Natural killer cell treated with Interleukin-12 subunit alpha and Interleukin-12 subunit beta and Interleukin-15 and Interleukin-18, amount 100 ng/mL, for 72 hours (primary cell): ENCODE measurements around the gene RPS6KA1. TPM values are rescaled to one million over a fixed set of nuclear protein-coding genes. Genes with fewer than 3 reads are reported as not detected.

Experiments
- ATAC-seq, 2 donors: fragments of 150-1000 bp; cut with Tn5 transposase in 1 of 2; sonication (Bioruptor Pico), chemical (Tn5 transposase) in 1 of 2; 2 replicates each; pipeline ENCODE4 v1.10.0; 2021
- DNase-seq: peaks from one replicate; pipeline ENCODE4 v3.0.0; 2022; ENCODE audit warnings: low spot score
- H3K27ac Mint-ChIP-seq, 2 donors: 1 replicate in 1 of 2; 2 replicates in 1 of 2; pipeline ENCODE4 v1.8.0; 2022; ENCODE audit warnings: mixed read lengths in 2 of 2, mild to moderate bottlenecking in 1 of 2, moderate library complexity in 1 of 2
- H3K27me3 Mint-ChIP-seq, 2 donors: 1 replicate in 1 of 2; 2 replicates in 1 of 2; pipeline ENCODE4 v1.8.0; 2022; ENCODE audit warnings: mixed read lengths in 2 of 2
- H3K36me3 Mint-ChIP-seq: one replicate; pipeline ENCODE4 v1.8.0; 2022; ENCODE audit warnings: mixed read lengths
- H3K4me1 Mint-ChIP-seq, 2 donors: 1 replicate in 1 of 2; 2 replicates in 1 of 2; pipeline ENCODE4 v1.8.0; 2022; ENCODE audit warnings: low read depth in 2 of 2, mixed read lengths in 2 of 2, mild to moderate bottlenecking in 1 of 2
- H3K4me3 Mint-ChIP-seq: one replicate; pipeline ENCODE4 v1.8.0; 2022; ENCODE audit warnings: mixed read lengths
- H3K9me3 Mint-ChIP-seq: 2 replicates; pipeline ENCODE4 v1.8.0; 2022; ENCODE audit warnings: mixed read lengths
- total RNA-seq, 2 donors: library from RNA; stranded (reverse); gene quantifications; one replicate each; pipeline ENCODE4 v1.2.3, GENCODE V29; 2022

The RPS6KA1 gene
- total RNA-seq, 2 donors from 2014 or later: 324 to 369 TPM

DNA sequence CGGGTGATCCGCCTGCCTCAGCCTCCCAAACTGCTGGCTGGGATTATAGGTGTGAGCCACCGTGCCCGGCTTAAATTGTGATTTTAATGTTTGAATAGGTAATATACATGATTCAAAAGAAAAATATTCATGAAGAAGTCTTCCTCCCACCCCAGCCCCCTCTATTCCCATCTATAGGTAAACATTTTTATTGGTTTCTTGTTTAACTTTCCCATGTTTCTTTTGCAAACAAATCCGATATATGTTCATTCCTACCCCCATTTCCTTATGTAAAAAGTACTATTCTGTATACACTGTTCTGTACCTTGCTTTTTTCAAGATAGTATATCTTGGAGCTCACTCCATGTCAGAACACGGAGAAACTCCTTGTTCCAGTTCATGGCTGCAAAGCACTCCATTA is 23.2 kb downstream of the RPS6KA1 start:
- no peak for ATAC-seq
- DNase-seq: no peak
- peaks cover 28% of the 10 kb centered on the region for H3K36me3 Mint-ChIP-seq
- peaks cover 30 to 42% of the 10 kb centered on the region in 2 donors for H3K4me1 Mint-ChIP-seq
- H3K9me3 Mint-ChIP-seq: no peaks in the 10 kb centered on the region
- peak overlapping the region; percentile 11 for H3K4me3 Mint-ChIP-seq
- no peaks in the 10 kb centered on the region for H3K27me3 Mint-ChIP-seq
- peak overlapping the region; percentile 68 to 88 for H3K27ac Mint-ChIP-seq

DNA sequence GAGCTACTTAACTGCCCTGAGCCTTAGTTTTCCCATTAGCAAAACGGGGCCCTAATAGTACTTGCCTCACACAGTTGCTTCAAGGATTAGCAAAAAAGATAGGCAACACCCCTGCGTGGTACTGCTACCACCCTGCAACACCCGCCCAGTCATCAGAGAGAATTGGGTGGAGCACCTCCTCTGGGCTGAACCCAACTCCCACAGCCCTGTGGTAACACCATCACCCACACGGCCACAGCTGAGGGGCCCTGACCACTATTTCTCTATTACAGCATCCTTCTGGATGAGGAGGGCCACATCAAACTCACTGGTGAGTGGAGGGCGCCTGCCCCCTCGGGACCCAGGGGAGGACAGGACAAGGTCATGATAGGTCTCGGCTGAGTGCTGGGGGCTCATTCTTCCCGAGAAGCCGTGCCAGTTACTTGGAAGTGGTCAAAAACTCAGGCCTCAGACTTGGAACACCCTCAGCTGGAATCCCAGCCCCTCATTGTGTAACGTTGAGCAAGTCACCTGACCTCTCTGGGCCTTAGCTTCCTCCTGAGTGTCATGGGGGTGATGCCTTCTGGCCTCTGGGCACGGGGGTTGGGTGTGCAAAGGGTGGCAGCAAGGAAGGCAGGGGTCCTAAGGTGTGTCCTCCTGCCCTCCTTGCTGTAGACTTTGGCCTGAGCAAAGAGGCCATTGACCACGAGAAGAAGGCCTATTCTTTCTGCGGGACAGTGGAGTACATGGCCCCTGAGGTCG is 24.6 kb downstream of the RPS6KA1 start:
- Mint-ChIP-seq H3K9me3 (no peaks in the 10 kb centered on the region), H3K4me3 (peak overlapping the region; percentile 68), H3K27ac (peak overlapping the region; percentile 68 to 88), H3K36me3 (peaks cover 15% of the 10 kb centered on the region), H3K27me3 (no peaks in the 10 kb centered on the region), H3K4me1 (peaks cover 23 to 40% of the 10 kb centered on the region in 2 donors)
- peak; percentile 90 to 95 for ATAC-seq
- DNase-seq: peak; percentile 80

DNA sequence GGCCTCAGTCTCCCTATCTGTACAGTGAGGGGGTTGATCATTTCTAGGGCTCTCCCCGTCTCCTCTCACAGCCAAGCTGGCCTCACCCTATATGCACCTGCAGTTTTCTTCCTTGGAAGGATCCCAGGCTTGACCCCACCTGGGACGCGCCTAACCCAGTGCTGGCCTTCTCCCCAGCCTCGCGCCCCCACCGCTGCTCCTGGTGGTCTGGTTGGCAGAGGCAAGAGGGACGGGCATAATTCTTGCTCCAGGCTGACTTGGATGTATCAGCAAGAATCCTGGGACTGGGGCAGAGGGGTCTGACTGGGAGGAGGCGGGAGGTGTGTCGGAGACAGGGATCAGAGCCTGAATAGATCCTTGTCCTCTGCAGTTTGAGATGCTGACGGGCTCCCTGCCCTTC is 25.2 kb downstream of the RPS6KA1 start:
- H3K27me3 Mint-ChIP-seq: no peaks in the 10 kb centered on the region
- ATAC-seq (no peak), DNase-seq (no peak)
- H3K9me3 Mint-ChIP-seq: no peaks in the 10 kb centered on the region
- peaks cover 23 to 40% of the 10 kb centered on the region in 2 donors for H3K4me1 Mint-ChIP-seq
- no peak overlapping the region for H3K4me3 Mint-ChIP-seq
- H3K36me3 Mint-ChIP-seq: peaks cover 15% of the 10 kb centered on the region
- H3K27ac Mint-ChIP-seq: peak overlapping the region; percentile 68 to 88

DNA sequence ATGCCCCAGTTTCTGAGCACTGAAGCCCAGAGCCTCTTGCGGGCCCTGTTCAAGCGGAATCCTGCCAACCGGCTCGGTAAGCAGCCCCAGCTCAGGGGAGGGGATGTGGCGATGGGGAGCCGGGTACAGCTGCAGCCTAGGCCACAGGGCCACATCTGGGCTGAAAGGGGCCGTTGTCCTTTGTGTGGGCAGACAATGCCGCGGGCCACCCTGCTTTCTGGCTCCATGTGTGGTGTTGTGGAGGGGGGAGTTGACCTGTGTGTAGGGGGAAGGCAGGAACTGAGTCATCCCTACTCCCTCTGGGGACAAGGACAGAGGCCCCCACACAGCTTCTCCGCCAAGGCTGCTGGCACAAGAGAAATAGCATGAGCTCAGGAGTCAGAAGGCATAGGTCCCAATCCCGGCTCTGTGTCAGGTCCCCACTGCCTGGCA is 26.0 kb downstream of the RPS6KA1 start:
- DNase-seq: no peak
- Mint-ChIP-seq H3K36me3 (peaks cover 15% of the 10 kb centered on the region), H3K27me3 (no peaks in the 10 kb centered on the region), H3K27ac (peak overlapping the region; percentile 26 to 88), H3K4me3 (no peak overlapping the region), H3K9me3 (no peaks in the 10 kb centered on the region), H3K4me1 (peaks cover 23 to 40% of the 10 kb centered on the region in 2 donors)
- no peak for ATAC-seq

DNA sequence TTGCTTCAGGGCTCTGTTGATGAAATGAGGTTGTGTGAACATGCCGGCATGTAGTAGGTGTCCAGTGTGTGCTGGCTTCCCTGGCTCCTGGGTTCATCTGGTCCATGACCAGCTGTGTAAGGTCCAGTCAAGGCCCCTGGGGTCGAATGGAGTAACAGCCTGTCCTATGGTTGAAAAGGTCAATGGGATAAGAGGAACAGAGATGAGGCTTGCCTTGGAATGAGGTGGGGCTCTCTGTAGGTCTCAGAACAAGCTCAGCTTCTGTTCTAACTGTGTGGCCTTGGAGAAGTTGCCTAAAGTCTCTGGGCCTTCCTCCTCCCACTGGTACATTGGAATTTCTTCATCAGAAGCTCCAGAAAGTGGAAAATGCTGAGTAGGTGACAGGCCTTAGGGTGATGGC is 26.6 kb downstream of the RPS6KA1 start:
- DNase-seq: no peak
- H3K9me3 Mint-ChIP-seq: no peaks in the 10 kb centered on the region
- ATAC-seq: no peak
- H3K4me3 Mint-ChIP-seq: no peak overlapping the region
- no peaks in the 10 kb centered on the region for H3K27me3 Mint-ChIP-seq
- peaks cover 15% of the 10 kb centered on the region for H3K36me3 Mint-ChIP-seq
- H3K27ac Mint-ChIP-seq: peak overlapping the region; percentile 44 to 51
- H3K4me1 Mint-ChIP-seq: peaks cover 23 to 37% of the 10 kb centered on the region in 2 donors

DNA sequence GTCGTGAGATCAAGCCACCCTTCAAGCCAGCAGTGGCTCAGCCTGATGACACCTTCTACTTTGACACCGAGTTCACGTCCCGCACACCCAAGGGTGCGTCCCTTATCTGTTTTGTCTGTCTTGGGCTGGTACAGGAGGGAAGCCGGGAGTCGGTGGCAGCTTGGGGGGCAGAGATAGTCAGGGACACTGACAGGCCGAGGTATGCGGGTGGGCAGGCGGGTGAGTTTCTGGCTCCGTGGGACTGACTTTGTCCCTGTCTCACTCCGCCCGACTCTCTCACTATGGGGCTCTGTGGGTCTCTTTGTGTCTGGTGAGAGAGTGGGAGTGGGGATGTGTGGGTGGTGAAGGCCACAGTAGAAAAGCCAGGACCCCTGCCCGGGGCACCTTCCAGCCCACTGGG is 27.4 kb downstream of the RPS6KA1 start:
- Mint-ChIP-seq H3K36me3 (peaks cover 17% of the 10 kb centered on the region), H3K27ac (peak overlapping the region; percentile 40 to 68)

DNA sequence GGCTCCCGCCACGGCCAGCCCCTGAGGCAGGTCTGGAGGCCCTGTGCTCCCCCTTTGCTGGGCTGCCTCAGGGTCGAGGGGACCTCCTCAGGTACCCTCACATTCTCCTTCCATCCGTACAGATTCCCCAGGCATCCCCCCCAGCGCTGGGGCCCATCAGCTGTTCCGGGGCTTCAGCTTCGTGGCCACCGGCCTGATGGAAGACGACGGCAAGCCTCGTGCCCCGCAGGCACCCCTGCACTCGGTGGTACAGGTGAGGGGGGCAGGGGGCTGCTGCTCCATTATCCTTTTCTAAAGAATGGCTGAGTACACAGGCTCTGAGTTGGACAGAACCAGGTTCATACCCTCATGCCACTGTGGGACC is 29.1 kb downstream of the RPS6KA1 start:
- ATAC-seq (no peak), DNase-seq (no peak)
- Mint-ChIP-seq H3K4me3 (no peak overlapping the region), H3K27ac (no peak overlapping the region), H3K4me1 (peaks cover 32 to 38% of the 10 kb centered on the region in 2 donors), H3K9me3 (no peaks in the 10 kb centered on the region), H3K27me3 (no peaks in the 10 kb centered on the region), H3K36me3 (peaks cover 22% of the 10 kb centered on the region)

More for the DNA sequence above, 27.4 kb downstream of the RPS6KA1 start:
- peaks cover 29 to 39% of the 10 kb centered on the region in 2 donors for H3K4me1 Mint-ChIP-seq
- no peaks in the 10 kb centered on the region for H3K27me3 Mint-ChIP-seq
- no peaks in the 10 kb centered on the region for H3K9me3 Mint-ChIP-seq
- DNase-seq (no peak), ATAC-seq (no peak)
- H3K4me3 Mint-ChIP-seq: no peak overlapping the region

DNA sequence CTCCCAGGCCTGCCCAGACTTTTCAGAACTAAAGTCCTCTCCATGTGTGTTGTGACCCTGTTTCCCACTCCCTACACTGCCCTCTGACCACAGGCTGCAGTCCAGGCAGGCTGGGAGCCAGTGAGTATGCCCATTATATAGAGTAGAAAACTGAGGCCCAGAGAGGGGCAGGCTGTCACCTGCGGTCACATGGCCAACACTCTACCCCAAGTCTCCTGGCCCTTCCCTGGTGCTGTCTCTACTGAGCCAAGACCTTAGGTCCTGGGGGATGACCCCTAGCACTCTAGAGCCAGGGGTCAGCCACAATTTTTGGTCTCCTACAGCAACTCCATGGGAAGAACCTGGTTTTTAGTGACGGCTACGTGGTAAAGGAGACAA is 30.8 kb downstream of the RPS6KA1 start:
- Mint-ChIP-seq H3K36me3 (peaks cover 28% of the 10 kb centered on the region), H3K4me1 (peaks cover 29 to 32% of the 10 kb centered on the region in 2 donors), H3K27me3 (no peaks in the 10 kb centered on the region), H3K4me3 (no peak overlapping the region), H3K9me3 (no peaks in the 10 kb centered on the region), H3K27ac (no peak overlapping the region)
- DNase-seq (no peak), ATAC-seq (no peak)

DNA sequence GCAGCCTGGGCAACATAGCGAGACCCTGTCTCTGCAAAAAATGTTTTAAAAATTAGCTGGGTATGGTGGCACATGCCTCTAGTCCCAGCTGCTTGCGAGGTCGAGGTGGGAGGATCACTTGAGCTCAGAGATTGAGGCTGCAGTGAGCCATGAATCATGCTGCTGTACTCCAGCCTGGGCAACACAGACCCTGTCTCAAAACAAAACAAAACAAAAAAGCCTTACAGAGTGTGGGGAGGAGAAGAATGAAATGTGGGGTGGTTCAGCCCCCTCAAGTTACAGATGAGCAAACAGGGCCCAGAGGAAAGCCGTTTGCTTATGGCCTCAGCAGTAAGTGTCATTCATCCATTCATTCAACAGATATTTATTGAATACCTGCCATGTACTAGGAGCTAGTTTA is 40.7 kb downstream of the RPS6KA1 start:
- Mint-ChIP-seq H3K9me3 (no peaks in the 10 kb centered on the region), H3K4me1 (peaks cover 24 to 36% of the 10 kb centered on the region in 2 donors), H3K4me3 (no peak overlapping the region), H3K27me3 (no peaks in the 10 kb centered on the region), H3K27ac (peak overlapping the region in 1 of 2 donors; percentile 46), H3K36me3 (peaks cover 16% of the 10 kb centered on the region)
- ATAC-seq (no peak), DNase-seq (no peak)

DNA sequence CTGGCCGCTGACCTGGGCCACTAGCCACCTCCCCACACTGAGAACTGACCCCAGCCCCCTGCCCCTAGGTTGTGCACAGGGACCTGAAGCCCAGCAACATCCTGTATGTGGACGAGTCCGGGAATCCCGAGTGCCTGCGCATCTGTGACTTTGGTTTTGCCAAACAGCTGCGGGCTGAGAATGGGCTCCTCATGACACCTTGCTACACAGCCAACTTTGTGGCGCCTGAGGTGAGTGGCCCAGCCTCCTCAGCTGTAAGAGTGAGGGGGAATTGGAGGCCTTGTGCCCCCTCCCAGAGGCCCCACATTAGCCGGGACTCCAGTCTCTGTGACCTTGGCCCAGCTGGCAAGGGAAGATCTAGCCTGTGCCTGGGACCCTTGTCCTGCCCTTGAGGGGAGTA is 41.8 kb downstream of the RPS6KA1 start:
- no peak for DNase-seq
- H3K27ac Mint-ChIP-seq: no peak overlapping the region
- peaks cover 24% of the 10 kb centered on the region for H3K36me3 Mint-ChIP-seq
- no peak for ATAC-seq
- no peak overlapping the region for H3K4me3 Mint-ChIP-seq
- peaks cover 33 to 42% of the 10 kb centered on the region in 2 donors for H3K4me1 Mint-ChIP-seq
- no peaks in the 10 kb centered on the region for H3K9me3 Mint-ChIP-seq
- H3K27me3 Mint-ChIP-seq: no peaks in the 10 kb centered on the region

DNA sequence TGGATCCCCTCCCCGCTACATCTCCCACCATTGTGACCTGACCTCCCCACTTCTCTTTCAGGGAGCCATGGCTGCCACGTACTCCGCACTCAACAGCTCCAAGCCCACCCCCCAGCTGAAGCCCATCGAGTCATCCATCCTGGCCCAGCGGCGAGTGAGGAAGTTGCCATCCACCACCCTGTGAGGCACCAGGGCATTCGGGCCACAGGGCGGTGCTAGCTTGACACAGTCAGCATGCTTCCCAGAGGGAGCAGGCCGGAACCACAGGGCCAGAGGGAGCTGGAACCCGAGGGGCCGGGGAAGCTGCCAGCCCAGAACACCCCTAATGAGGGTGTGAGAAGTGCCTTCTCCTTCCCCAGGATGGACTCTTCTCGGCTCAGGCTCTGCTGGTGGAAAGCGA is 44.5 kb downstream of the RPS6KA1 start:
- peaks cover 44 to 45% of the 10 kb centered on the region in 2 donors for H3K4me1 Mint-ChIP-seq
- peaks cover 24% of the 10 kb centered on the region for H3K36me3 Mint-ChIP-seq

DNA sequence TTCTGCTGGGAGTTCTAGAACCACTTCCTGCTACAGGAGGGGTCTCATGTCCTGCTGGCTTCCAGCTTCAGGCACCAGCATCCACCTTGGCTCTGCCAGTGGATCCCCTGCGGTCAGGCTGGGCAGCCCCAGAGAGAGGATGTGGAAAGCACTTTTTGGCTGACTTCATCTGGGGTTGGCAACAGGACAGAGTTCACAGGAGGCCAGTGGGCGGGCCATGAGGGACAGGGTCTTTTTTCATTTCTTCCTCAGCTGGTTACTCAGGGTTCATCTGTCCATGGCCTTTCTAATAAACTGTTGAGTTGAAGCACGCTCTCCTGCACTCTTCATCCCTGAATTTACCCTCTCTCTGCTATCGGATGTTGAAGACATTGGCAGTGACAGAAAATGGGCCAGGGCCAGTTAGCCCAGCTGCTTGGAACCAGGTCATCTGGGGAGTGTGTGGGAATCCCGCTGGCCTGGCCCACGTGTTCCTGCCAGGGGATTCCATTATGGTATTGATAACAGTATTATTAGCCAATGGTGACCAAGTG is 45.2 kb downstream of the RPS6KA1 start:
- Mint-ChIP-seq H3K4me1 (peaks cover 45% of the 10 kb centered on the region in 2 donors), H3K36me3 (peaks cover 18% of the 10 kb centered on the region), H3K4me3 (peak overlapping the region; percentile 32), H3K9me3 (no peaks in the 10 kb centered on the region), H3K27ac (peak overlapping the region; percentile 73 to 94), H3K27me3 (no peaks in the 10 kb centered on the region)
- ATAC-seq (peak; percentile 70 to 80), DNase-seq (peak; percentile 86)

More for the DNA sequence above, 44.5 kb downstream of the RPS6KA1 start:
- Mint-ChIP-seq H3K9me3 (no peaks in the 10 kb centered on the region), H3K4me3 (no peak overlapping the region), H3K27ac (peak overlapping the region in 1 of 2 donors; percentile 94), H3K27me3 (no peaks in the 10 kb centered on the region)
- no peak for DNase-seq
- ATAC-seq: no peak

DNA sequence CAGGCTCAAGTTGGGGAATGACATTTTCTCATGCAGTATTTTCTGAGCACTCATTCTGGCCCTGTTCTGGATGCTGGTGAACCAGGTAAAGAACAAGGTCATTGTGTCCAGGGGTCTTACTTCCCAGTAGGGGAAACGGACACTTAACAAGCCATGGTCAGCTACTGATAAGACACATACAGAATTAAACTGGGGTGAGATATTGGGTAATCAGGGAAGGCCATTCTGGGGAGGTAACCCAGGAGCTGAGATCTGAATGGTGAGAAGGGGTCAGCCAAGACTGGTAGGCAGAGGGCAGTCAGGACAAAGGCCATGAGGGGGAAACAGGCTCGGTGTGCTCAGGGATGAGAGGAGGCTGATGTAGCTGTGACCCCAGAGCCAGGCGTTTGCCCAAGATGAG is 45.8 kb downstream of the RPS6KA1 start:
- H3K9me3 Mint-ChIP-seq: no peaks in the 10 kb centered on the region
- H3K36me3 Mint-ChIP-seq: peaks cover 15% of the 10 kb centered on the region
- DNase-seq: no peak
- no peaks in the 10 kb centered on the region for H3K27me3 Mint-ChIP-seq
- no peak for ATAC-seq
- H3K27ac Mint-ChIP-seq: peak overlapping the region; percentile 73 to 94
- peaks cover 44 to 45% of the 10 kb centered on the region in 2 donors for H3K4me1 Mint-ChIP-seq
- H3K4me3 Mint-ChIP-seq: no peak overlapping the region

DNA sequence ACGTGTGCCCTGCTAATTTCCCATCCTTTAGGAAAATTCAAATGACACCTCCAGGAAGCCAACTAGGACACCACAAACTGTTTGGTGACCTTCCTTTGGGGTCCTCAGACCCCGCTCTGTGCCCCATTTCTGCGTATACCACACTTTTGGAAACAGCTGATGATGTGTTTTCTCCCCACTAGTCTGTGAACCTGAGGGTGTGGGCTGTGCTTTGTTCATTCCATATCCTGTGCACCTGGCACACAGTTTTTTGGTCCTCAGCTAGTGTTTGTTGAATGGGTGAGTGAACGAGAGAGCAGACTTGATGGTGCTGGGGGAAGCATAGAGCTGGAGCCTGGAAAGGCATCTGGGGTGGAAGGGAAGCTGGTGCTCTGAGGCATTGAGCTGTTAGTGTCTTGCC is 48.6 kb downstream of the RPS6KA1 start:
- ATAC-seq: no peak
- H3K4me3 Mint-ChIP-seq: no peak overlapping the region
- no peaks in the 10 kb centered on the region for H3K9me3 Mint-ChIP-seq
- peaks cover 15% of the 10 kb centered on the region for H3K36me3 Mint-ChIP-seq
- peak overlapping the region; percentile 40 to 49 for H3K27ac Mint-ChIP-seq
- no peaks in the 10 kb centered on the region for H3K27me3 Mint-ChIP-seq
- no peak for DNase-seq
- H3K4me1 Mint-ChIP-seq: peaks cover 58 to 60% of the 10 kb centered on the region in 2 donors
